HG02938 (cell line): ENCODE data around the gene CCDC159.
A peak's percentile ranks its signal among the peaks of the same experiment; 100 is the strongest.
"Not testable (repeated sequence)": the region's sequence is repeated elsewhere in the genome, so short reads cannot be mapped to it uniquely, and the experiment has no call there.

Source experiments
- ATAC-seq: cut with Tn5 transposase; IDR thresholded peaks from one replicate; pipeline ENCODE4 v1.9.1; 2021; ENCODE audit warnings: mild to moderate bottlenecking, moderate library complexity; ENCODE audit not compliant: unreplicated experiment

The CCDC159 gene, protein sequence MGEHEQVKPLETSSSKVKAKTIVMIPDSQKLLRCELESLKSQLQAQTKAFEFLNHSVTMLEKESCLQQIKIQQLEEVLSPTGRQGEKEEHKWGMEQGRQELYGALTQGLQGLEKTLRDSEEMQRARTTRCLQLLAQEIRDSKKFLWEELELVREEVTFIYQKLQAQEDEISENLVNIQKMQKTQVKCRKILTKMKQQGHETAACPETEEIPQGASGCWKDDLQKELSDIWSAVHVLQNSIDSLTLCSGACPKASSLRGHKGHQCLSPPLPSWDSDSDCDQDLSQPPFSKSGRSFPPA

DNA sequence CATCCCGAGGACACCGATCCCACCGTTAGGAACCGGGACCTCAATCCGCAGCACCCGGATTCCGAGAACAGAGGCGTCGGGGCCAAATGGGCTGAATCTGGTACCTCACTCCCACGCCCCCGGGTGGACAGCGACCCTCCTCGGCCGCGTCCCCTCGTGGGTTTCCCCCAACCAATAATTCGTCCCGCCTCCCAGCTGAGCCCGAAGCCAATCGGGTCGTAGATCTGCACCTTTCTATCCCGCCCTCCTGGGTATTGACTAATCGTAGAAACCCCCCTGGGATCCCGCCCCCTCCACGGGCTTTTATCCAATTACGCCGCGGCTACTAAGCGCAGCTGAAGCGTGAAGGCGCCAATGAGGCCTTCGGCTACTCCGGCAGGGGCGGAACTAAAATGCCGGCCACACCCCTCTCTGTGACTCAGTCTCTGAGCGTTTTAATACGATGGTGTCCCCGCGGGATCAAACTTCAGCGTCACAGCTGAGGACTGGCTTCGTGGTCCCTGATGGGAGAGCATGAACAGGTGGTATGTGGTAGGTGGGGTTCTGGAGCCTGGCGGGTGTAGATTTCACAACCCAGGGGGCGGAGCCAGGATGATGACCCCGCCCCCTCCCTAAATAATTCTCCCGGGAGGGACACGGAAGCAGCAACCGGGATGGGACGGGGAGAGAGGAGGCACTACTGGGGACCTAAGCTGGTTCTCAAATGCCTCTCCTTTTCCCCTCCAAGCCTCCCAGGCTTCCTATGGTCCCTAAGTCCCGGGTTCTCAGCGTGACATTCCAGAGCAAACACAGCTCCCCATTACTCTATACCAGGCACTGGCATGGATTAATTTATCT is at the start of gene CCDC159, which contains the start of gene TMEM205:
Gene CCDC159 (plus strand): TSS at position 416 of the 837 bp plus-strand sequence. CDS start 88 bp downstream, at position 504.
Gene TMEM205 (minus strand): TSS at position 165 of the 837 bp plus-strand sequence. CDS start 649 bp downstream, outside the sequence.
- peak; percentile 88 for ATAC-seq

GRCh38 chr19:11299946-11300810 is 46.1 kb upstream of the CCDC159 start:
- ATAC-seq: no peak

DNA sequence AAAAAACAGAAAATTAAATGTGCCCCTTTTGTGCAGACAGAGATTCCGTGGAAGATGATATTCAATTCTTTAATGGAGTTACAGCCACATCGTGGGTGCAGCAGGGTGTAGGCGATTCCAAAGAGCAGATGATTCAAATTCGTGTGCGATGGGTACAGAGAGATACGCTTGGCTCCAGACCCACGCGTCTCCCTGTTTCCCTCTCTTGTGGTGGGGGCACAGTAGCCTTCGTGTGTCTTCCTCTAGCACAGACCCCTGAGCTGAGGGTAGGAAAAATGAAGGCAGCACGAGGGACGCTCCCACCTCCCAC is 45.6 kb upstream of the CCDC159 start:
- ATAC-seq: no peak

DNA sequence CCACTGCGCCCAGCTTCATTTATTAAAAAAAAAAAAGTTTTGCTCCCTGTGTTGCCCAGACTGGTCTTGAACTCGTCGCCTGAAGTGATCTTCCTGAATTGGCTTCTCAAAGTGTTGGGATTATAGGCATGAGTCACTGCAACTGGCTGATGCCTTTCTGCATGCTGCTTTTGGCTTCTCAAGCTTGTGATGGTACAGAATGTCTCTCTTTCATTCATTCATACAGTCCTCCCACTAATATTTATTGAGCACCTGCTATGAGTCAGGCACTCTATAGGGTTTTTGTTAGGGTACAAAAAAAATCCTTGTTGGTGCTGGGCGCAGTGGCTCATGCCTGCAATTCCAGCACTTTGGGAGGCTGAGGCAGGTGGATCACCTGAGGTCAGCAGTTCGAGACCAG is 41.4 kb upstream of the CCDC159 start:
- no peak for ATAC-seq

DNA sequence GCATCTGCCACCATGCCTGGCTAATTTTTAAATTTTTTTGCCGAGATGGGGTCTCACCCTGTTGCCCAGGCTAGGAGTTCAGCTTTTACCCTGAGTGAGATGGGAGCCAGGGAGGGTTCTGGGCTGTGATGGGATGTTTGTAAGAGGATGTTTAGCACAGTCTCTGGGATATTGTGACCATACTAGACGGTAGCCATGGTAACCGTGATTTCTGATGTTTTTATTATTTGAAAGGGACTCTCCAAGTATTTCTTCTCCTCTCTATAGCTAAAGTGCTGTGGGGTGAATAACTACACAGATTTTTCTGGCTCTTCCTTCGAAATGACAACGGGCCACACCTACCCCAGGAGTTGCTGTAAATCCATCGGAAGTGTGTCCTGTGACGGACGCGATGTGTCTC is 40.0 kb upstream of the CCDC159 start:
- no peak for ATAC-seq

GRCh38 chr19:11320278-11320995 is 25.9 kb upstream of the CCDC159 start:
- not testable (repeated sequence) for ATAC-seq

DNA sequence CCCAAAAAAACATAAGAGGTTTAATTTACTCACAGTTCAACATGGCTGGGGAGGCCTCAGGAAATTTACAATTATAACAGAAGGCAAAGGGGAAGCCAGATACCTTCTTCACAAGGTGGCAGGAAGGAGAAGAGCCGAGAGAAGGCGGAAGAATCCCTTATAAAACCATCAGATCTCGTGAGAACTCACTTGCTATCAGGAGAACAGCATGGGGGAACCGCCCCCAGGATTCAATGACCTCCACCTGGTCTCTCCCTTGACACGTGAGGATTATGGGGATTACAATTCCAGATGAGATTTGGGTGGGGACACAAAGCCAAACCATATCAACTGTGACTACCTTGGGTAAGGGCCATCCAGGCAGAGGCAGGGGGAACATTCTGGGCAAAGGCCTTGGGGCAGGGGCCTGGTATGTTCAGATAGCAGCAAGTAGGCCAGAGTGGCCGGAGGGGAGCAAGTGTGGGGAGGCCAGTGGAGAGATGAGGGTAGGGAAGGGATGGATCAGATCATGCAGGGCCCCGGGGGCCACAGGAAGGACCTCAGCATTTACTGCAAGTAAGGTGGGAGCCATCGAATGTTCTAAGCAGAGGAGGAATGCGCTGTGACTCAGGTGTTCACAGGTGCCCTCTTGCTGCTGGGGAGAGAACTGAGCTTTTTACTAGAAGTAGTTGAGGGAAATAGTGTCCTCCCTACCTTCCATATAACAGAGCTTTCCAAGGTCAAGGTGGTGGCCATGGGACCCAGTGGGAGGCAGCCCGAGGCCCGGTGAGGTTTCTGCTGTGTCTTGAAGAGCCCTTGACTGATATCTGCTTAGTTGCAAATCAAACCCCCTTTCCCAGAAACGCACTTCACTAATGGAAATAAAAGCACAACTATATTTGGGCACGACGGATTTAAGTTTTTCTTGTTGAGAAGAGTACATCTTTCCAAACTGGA is 24.9 kb upstream of the CCDC159 start:
- no peak for ATAC-seq

- ATAC-seq: no peak
These were observed 23.9 kb upstream of the CCDC159 start for GRCh38 chr19:11322269-11323024.

GRCh38 chr19:11323601-11324078 is 22.7 kb upstream of the CCDC159 start:
- no peak for ATAC-seq

DNA sequence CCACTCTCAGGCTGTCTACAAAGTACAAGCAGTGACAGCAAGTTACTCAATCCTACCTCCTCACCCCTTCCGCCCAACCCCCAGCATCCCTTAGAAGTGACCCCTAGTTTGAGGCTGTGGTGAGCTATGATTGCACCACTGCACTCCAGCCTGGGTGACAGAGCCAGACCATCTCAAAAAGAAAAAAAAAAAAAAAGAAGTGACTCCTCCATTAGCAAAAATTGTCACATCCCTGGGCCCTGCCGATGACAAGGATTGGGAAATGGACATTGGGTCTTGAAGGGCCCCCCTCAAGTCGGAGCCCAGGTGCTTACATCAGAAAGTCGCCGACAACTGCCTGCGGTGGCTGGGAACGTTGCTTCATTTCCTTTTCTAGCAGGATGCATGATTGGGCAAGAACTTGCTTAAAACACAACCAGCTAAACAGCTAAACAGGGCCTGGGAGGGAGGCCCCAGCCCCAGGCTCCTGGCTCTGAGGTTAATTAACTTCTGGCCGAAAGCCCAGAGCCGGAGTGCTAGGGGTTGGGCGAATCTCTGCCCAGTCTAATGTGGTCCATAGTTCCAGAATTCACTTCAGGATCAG is 22.1 kb upstream of the CCDC159 start:
- no peak for ATAC-seq

GRCh38 chr19:11324748-11325389 is 21.4 kb upstream of the CCDC159 start:
- ATAC-seq: no peak

DNA sequence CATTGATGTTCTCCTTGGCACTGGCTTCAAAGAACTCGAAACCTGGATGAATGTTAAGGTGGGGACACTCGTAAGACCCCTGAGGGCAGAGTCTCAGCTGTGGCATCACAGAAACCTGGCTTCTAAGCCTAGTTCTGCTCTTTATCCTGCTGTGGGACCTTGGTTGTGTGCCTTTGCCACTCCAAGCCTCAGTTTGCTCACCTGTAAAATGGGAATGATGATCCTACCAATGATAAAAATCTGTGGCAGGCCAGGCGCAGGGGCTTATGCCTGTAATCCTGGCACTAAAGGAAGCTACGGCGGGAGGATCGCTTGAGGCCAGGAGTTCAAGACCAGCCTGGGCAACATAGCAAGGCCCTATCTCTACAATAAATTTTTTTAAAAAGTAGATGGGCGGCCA is 20.8 kb upstream of the CCDC159 start:
- ATAC-seq: no peak

- ATAC-seq: no peak
These were observed 16.2 kb upstream of the CCDC159 start for GRCh38 chr19:11330127-11330526.

DNA sequence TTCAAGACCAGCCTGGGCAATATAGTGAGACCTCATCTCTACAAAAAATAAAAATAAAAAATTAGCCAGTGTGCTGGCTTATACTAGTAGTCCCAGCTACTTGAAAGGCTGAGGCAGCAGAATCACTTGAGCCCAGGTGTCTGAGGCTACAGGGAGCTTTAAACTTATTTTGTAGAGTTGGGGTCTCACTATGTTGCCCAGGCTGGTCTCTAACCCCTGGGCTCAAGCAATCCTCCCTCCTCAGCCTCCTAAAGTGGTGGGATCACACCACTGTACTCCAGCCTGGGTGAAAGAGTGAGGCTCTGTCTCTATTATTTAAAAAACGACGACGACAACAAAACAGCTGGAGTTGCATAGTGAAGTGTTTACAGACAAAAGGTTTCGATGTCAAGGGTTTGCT is 14.8 kb upstream of the CCDC159 start:
- ATAC-seq: no peak

- no peak for ATAC-seq
These were observed 13.5 kb upstream of the CCDC159 start for GRCh38 chr19:11332822-11333221.

DNA sequence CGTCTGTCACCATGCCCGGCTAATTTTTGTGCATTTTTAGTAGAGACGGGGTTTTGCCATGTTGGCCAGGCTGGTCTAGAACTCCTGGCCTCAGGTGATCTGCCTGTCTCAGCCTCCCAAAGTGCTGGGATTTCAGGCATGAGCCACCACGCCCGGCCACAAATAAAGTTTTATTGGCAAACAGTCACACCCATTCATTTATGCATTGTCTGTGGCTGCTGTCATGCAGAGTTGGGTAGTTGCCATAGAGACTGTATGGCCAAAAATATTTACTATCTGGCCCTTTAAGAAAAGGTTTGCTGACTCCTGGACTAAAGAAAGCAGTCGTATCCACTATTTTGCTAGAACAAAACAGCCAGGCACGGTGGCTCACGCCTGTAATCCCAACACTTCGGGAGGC is 12.5 kb upstream of the CCDC159 start:
- ATAC-seq: not testable (repeated sequence)

DNA sequence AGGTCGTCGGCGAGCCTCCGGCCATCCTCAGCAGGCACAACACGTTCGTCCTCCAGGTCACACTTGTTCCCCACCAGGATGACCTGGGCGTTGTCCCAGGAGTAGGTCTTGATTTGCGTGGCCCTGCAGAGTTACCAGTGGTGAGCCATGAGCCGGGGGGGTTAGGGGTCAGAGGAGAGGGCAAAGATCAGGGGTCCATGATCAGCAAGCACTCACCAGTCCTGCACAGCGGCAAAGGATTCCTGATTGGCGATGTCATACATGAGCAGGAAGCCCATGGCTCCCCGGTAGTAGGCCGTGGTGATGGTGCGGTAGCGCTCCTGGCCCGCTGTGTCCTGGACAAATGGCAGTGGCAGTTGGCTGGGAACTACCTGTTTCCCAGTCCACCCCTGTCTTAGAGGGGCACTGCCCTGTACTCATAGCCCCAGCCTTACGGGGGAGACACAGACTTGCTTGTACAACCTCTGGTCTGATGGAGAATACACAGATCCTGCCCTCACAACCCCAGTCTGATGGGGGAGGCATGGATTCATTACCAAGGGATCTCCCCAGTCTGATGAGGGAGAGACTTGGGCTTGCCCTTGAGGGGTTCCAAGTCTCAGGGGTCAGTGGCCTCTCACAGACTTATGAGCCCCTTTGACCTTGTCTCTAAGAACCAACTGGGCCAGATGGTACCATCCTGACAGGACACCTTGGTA is 10.7 kb upstream of the CCDC159 start:
- ATAC-seq: no peak
